Astrocyte (in vitro differentiated cells and primary cell): Measurements from ENCODE around the gene SUSD3. TPM values are rescaled to one million over a fixed set of nuclear protein-coding genes. Genes with fewer than 3 reads are reported as not detected.

Source experiments
- DNase-seq: peaks from one replicate; pipeline ENCODE4 v3.0.0-alpha.2; 2010; ENCODE audit warnings: low read depth
- FAIRE-seq: peaks from 2 replicates; lab custom pipeline; 2011; peaks lifted over from hg19 to GRCh38; lab: Jason Lieb, UNC
- H2AFZ ChIP-seq: 2 replicates; pipeline ENCODE4 v1.6.0; 2012; ENCODE audit warnings: low read depth, low read length, inconsistent platforms
- H3K27ac ChIP-seq: 2 replicates; pipeline ENCODE4 v1.5.1; 2011; ENCODE audit warnings: low read depth, low read length, inconsistent platforms
- H3K27me3 ChIP-seq: 2 replicates; pipeline ENCODE4 v1.6.0; 2011; ENCODE audit warnings: low read length, inconsistent platforms; ENCODE audit not compliant: insufficient read depth
- H3K36me3 ChIP-seq: 2 replicates; pipeline ENCODE4 v1.5.1; 2011; ENCODE audit warnings: low read length, inconsistent platforms; ENCODE audit not compliant: insufficient read depth
- H3K4me1 ChIP-seq: 2 replicates; pipeline ENCODE4 v1.5.1; 2011; ENCODE audit warnings: low read length, inconsistent platforms; ENCODE audit not compliant: insufficient read depth
- H3K4me2 ChIP-seq: 2 replicates; pipeline ENCODE4 v1.6.0; 2012; ENCODE audit warnings: low read length, inconsistent platforms
- H3K4me3 ChIP-seq: 2 replicates; pipeline ENCODE4 v1.5.1; 2011; ENCODE audit warnings: low read depth, mild to moderate bottlenecking, low read length, inconsistent platforms; ENCODE audit not compliant: insufficient read depth
- H3K79me2 ChIP-seq: 2 replicates; pipeline ENCODE4 v1.6.0; 2012; ENCODE audit warnings: mild to moderate bottlenecking, low read length, inconsistent platforms; ENCODE audit not compliant: insufficient read depth
- H3K9ac ChIP-seq: 2 replicates; pipeline ENCODE4 v1.6.0; 2012; ENCODE audit warnings: mild to moderate bottlenecking, low read length, inconsistent platforms
- H3K9me3 ChIP-seq: 2 replicates; pipeline ENCODE4 v1.5.1; 2012; ENCODE audit warnings: low read depth, mild to moderate bottlenecking, low read length, inconsistent platforms; ENCODE audit not compliant: insufficient read depth
- H4K20me1 ChIP-seq: 2 replicates; pipeline ENCODE4 v1.6.0; 2012; ENCODE audit warnings: low read length, inconsistent platforms; ENCODE audit not compliant: insufficient read depth
- H3K27ac Mint-ChIP-seq: one replicate; pipeline ENCODE4 v1.8.0; 2021; ENCODE audit warnings: mild to moderate bottlenecking, mixed read lengths; ENCODE audit not compliant: unreplicated experiment
- H3K27me3 Mint-ChIP-seq: one replicate; pipeline ENCODE4 v1.8.0; 2021; ENCODE audit warnings: low read depth, mixed read lengths; ENCODE audit not compliant: unreplicated experiment
- H3K36me3 Mint-ChIP-seq: one replicate; pipeline ENCODE4 v1.8.0; 2021; ENCODE audit warnings: low read depth, mixed read lengths; ENCODE audit not compliant: unreplicated experiment
- H3K4me1 Mint-ChIP-seq: one replicate; pipeline ENCODE4 v1.8.0; 2021; ENCODE audit warnings: low read depth, mixed read lengths; ENCODE audit not compliant: unreplicated experiment
- H3K4me3 Mint-ChIP-seq: one replicate; pipeline ENCODE4 v1.8.0; 2021; ENCODE audit warnings: mild to moderate bottlenecking, moderate library complexity, mixed read lengths; ENCODE audit not compliant: unreplicated experiment
- H3K9me3 Mint-ChIP-seq: one replicate; pipeline ENCODE4 v1.8.0; 2021; ENCODE audit warnings: mild to moderate bottlenecking, mixed read lengths; ENCODE audit not compliant: unreplicated experiment
- CTCF ChIP-seq: IDR thresholded peaks from 2 replicates; pipeline ENCODE4 v1.5.1; 2011; ENCODE audit warnings: low read depth, mild to moderate bottlenecking, inconsistent platforms, low read length, moderate library complexity; ENCODE audit not compliant: insufficient read depth
- EZH2 ChIP-seq: IDR thresholded peaks from 2 replicates; pipeline ENCODE4 v1.6.1; 2012; ENCODE audit warnings: mild to moderate bottlenecking, low read length, inconsistent platforms; ENCODE audit not compliant: insufficient read depth
- total RNA-seq: library from RNA; stranded (reverse); gene quantifications from 2 replicates; pipeline ENCODE4 v1.2.1, GENCODE V29; 2021

The SUSD3 gene
- total RNA-seq, 1 donor from 2014 or later, result not detected

DNA sequence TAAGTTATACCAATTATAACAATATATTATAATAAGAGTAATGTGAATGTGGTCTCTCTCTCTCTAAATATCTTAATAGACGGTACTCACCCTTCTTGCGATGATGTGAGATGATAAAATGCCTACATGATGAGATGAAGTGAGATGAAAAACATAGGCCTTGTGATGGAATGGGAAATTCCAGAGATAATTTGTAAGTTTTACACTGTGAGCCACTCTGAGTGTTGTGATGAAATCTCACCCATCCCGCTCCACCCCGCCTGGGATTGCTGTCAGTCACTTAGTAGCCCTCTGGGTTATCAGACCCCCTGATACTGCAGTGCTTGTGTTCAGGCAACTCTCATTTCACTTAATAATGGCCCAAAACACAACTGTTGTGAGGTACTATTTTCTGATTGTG is 10.5 kb downstream of the SUSD3 start:
- H3K9me3 ChIP-seq, result no peaks in the 10 kb centered on the region
- H3K27ac Mint-ChIP-seq, result no peak overlapping the region
- no peak overlapping the region for H3K9ac ChIP-seq
- H3K9me3 Mint-ChIP-seq, result no peaks in the 10 kb centered on the region
- no peaks in the 10 kb centered on the region for H3K79me2 ChIP-seq
- H2AFZ ChIP-seq, result no peak overlapping the region
- no peaks in the 10 kb centered on the region for H4K20me1 ChIP-seq
- H3K27ac ChIP-seq, result no peak overlapping the region
- no peak for TF ChIP-seq CTCF
- no peak for TF ChIP-seq EZH2
- DNase-seq, result no peak
- peaks cover 19% of the 10 kb centered on the region for H3K27me3 Mint-ChIP-seq
- peaks cover 7% of the 10 kb centered on the region for H3K4me1 ChIP-seq
- no peak overlapping the region for H3K4me3 Mint-ChIP-seq
- no peak overlapping the region for H3K4me2 ChIP-seq
- H3K4me1 Mint-ChIP-seq, result no peaks in the 10 kb centered on the region
- H3K27me3 ChIP-seq, result peaks cover 2% of the 10 kb centered on the region
- H3K36me3 Mint-ChIP-seq, result peaks cover 3% of the 10 kb centered on the region
- no peak for FAIRE-seq
- H3K4me3 ChIP-seq, result no peak overlapping the region
- no peaks in the 10 kb centered on the region for H3K36me3 ChIP-seq

DNA sequence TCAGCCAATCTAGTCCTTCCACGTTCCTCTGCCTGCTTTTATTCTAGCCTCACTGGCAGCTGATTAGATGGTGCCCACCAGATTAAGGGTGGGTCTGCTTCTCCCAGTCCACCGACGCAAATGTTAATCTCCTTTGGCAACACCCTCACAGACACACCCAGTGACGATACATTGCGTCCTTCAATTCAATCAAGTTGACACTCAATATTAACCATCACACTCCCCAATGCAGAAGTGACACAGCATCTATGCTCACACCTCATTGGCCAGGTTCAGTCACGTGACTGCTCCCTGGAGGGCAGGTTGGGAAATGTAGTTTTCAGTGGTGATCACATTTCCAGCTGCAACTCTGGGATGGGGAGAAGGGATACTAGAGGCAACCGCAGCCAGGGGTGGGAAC is 13.0 kb downstream of the SUSD3 start:
- no peaks in the 10 kb centered on the region for H4K20me1 ChIP-seq
- H2AFZ ChIP-seq, result no peak overlapping the region
- DNase-seq (peak; percentile 10), FAIRE-seq (no peak)
- H3K4me2 ChIP-seq, result no peak overlapping the region
- peaks cover 7% of the 10 kb centered on the region for H3K4me1 ChIP-seq
- H3K9ac ChIP-seq, result no peak overlapping the region
- H3K9me3 ChIP-seq, result no peaks in the 10 kb centered on the region
- no peaks in the 10 kb centered on the region for H3K4me1 Mint-ChIP-seq
- peaks cover 13% of the 10 kb centered on the region for H3K27me3 Mint-ChIP-seq
- peaks cover 3% of the 10 kb centered on the region for H3K36me3 Mint-ChIP-seq
- H3K27ac ChIP-seq, result no peak overlapping the region
- no peak overlapping the region for H3K4me3 ChIP-seq
- TF ChIP-seq EZH2 (no peak), CTCF (no peak)
- H3K79me2 ChIP-seq, result no peaks in the 10 kb centered on the region
- H3K36me3 ChIP-seq, result no peaks in the 10 kb centered on the region
- H3K4me3 Mint-ChIP-seq, result no peak overlapping the region
- H3K9me3 Mint-ChIP-seq, result no peaks in the 10 kb centered on the region
- no peak overlapping the region for H3K27ac Mint-ChIP-seq
- no peaks in the 10 kb centered on the region for H3K27me3 ChIP-seq

- no peak overlapping the region for H3K27ac ChIP-seq
- no peaks in the 10 kb centered on the region for H3K9me3 ChIP-seq
- H3K36me3 ChIP-seq, result no peaks in the 10 kb centered on the region
- Mint-ChIP-seq H3K4me3 (no peak overlapping the region), H3K9me3 (no peaks in the 10 kb centered on the region), H3K27me3 (peaks cover 15% of the 10 kb centered on the region), H3K4me1 (no peaks in the 10 kb centered on the region), H3K36me3 (peaks cover 3% of the 10 kb centered on the region), H3K27ac (no peak overlapping the region)
- no peaks in the 10 kb centered on the region for H3K79me2 ChIP-seq
- H4K20me1 ChIP-seq, result no peaks in the 10 kb centered on the region
- no peak overlapping the region for H2AFZ ChIP-seq
- H3K9ac ChIP-seq, result no peak overlapping the region
- no peak overlapping the region for H3K4me3 ChIP-seq
- FAIRE-seq, result no peak
- H3K4me1 ChIP-seq, result peaks cover 7% of the 10 kb centered on the region
- no peak for TF ChIP-seq EZH2
- DNase-seq, result peak; percentile 58
- H3K27me3 ChIP-seq, result no peaks in the 10 kb centered on the region
- no peak overlapping the region for H3K4me2 ChIP-seq
These were observed 13.9 kb downstream of the SUSD3 start for GRCh38 chr9:93072383-93072795.
